Testis (tissue), 3 donors: ENCODE results near the gene RAB7A. TPM values are rescaled to one million over a fixed set of nuclear protein-coding genes. Genes with fewer than 3 reads are reported as not detected.
"Not testable (repeated sequence)": the region's sequence is repeated elsewhere in the genome, so short reads cannot be mapped to it uniquely, and the experiment has no call there.

ENCODE experiments used
- DNase-seq: peaks from one replicate; pipeline ENCODE4 v3.0.0-alpha.2; 2019
- H3K27ac ChIP-seq, 2 donors: fragments of 200-600 bp; sonication (generic); one replicate each; pipeline ENCODE4 v1.5.1; 2019
- H3K27me3 ChIP-seq: fragments of 200-600 bp; sonication (generic); one replicate; pipeline ENCODE4 v1.5.1; 2019
- H3K36me3 ChIP-seq: fragments of 200-600 bp; sonication (generic); one replicate; pipeline ENCODE4 v1.5.1; 2017; ENCODE audit warnings: low read depth; ENCODE audit errors: missing control alignments
- H3K4me1 ChIP-seq: fragments of 200-600 bp; sonication (generic); one replicate; pipeline ENCODE4 v1.5.1; 2019
- H3K4me3 ChIP-seq, 2 donors: fragments of 200-600 bp; sonication (generic); one replicate each; pipeline ENCODE4 v1.5.1; 2017 to 2019
- H3K9me3 ChIP-seq: fragments of 200-600 bp; sonication (generic); one replicate; pipeline ENCODE4 v1.5.1; 2017
- POLR2A ChIP-seq: fragments of 450-650 bp; IDR thresholded peaks from one replicate; pipeline ENCODE4 v1.6.1; 2017; ENCODE audit warnings: antibody characterized with exemption, mild to moderate bottlenecking, moderate library complexity
- WGBS, 2 donors: methylation state at CpG; one replicate each; pipeline ENCODE4 v1.1.5; 2018; 5-methylcytosine and 5-hydroxymethylcytosine counted together
- intact Hi-C: fragments of 100-400 bp; cut with DNase I; formaldehyde crosslinking; loops from one replicate; pipeline ENCODE4 v1.15.1; 2023; ENCODE audit warnings: low total_unique reads
- polyA plus RNA-seq: library from polyadenylated mRNA; stranded (reverse); fragments of 350-450 nt; fragmentation: Illumina TruSeq; extraction: RNeasy Lipid Tissue Mini Kit (QIAGEN cat#74804); gene quantifications from one replicate; pipeline ENCODE4 v1.2.3, GENCODE V29; 2014; ENCODE audit warnings: low read depth, low replicate concordance; ENCODE audit not compliant: insufficient read depth
- total RNA-seq, 2 donors: library from RNA; depleted of rRNA; stranded (reverse); fragments of >200 nt; gene quantifications; one replicate each; pipeline ENCODE4 v1.2.3, GENCODE V29; 2016
- TF ChIP-seq, protein P1 (sequence below), 3 experiments: fragments of 450-650 bp in 2 of 3; fragments of 200-600 bp in 1 of 3; sonication (generic) in 1 of 3; IDR thresholded peaks; one replicate each; pipeline ENCODE4 v1.5.1; 2016 to 2019; ENCODE audit warnings: antibody characterized with exemption in 3 of 3, mild to moderate bottlenecking in 2 of 3, moderate library complexity in 1 of 3

RAB7A gene
- total and polyA plus RNA-seq, 3 donors from 2014 or later = 148 to 152 (median 150) TPM

DNA sequence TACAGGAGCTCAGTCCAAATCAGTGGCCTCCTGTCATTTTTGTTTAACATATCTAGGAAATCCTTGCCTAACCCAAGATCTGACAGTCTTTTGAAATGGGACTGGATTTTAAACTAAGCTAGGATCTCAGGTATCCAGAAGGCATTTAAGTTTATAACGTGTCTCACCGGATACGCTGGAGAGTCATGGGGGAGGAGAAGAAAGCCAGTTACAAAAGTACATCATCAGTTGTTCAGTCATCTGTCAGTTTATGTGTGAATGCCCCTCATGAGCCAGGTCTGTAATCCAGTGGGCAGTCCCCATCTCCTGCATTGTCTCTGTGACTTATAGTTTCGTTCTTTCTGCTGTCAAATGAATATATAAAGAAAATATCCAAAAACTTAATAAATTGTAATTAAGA is 44.4 kb downstream of the RAB7A start:
- WGBS, 2 donors = 85 to 89% methylated on average over 4 of the region's 4 CpGs
- TF ChIP-seq, protein P1, sequence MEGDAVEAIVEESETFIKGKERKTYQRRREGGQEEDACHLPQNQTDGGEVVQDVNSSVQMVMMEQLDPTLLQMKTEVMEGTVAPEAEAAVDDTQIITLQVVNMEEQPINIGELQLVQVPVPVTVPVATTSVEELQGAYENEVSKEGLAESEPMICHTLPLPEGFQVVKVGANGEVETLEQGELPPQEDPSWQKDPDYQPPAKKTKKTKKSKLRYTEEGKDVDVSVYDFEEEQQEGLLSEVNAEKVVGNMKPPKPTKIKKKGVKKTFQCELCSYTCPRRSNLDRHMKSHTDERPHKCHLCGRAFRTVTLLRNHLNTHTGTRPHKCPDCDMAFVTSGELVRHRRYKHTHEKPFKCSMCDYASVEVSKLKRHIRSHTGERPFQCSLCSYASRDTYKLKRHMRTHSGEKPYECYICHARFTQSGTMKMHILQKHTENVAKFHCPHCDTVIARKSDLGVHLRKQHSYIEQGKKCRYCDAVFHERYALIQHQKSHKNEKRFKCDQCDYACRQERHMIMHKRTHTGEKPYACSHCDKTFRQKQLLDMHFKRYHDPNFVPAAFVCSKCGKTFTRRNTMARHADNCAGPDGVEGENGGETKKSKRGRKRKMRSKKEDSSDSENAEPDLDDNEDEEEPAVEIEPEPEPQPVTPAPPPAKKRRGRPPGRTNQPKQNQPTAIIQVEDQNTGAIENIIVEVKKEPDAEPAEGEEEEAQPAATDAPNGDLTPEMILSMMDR (IDR thresholded peaks at IDR 0.05) = no peak
- no peak for TF ChIP-seq POLR2A
- no peaks in the 10 kb centered on the region for H3K4me1 ChIP-seq

DNA sequence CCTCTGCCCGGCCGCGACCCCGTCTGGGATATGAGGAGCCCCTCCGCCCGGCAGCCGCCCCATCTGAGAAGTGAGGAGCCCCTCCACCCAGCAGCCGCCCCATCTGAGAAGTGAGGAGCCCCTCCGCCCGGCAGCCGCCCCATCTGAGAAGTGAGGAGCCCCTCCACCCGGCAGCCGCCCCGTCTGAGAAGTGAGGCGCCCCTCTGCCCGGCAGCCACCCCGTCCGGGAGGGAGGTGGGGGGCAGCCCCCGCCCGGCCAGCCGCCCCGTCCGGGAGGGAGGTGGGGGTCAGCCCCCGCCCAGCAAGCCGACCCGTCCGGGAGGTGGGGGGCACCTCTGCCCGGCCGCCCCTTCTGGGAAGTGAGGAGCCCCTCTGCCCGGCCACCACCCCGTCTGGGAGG is 47.2 kb downstream of the RAB7A start:
- H3K9me3 ChIP-seq, H3K27me3 ChIP-seq, H3K4me3 ChIP-seq, H3K4me1 ChIP-seq, H3K36me3 ChIP-seq, H3K27ac ChIP-seq, intact Hi-C loops, DNase-seq: not testable (repeated sequence)
- 97 to 100% methylated on average over 2 to 28 of the region's 31 CpGs for WGBS, 2 donors

More for the DNA sequence above, 44.4 kb downstream of the RAB7A start:
- no peak overlapping the region for H3K4me3 ChIP-seq
- intact Hi-C loops = no loop called here
- no peaks in the 10 kb centered on the region for H3K27me3 ChIP-seq
- H3K27ac ChIP-seq = no peak overlapping the region
- H3K36me3 ChIP-seq = no peaks in the 10 kb centered on the region
- no peak for DNase-seq
- no peaks in the 10 kb centered on the region for H3K9me3 ChIP-seq

DNA sequence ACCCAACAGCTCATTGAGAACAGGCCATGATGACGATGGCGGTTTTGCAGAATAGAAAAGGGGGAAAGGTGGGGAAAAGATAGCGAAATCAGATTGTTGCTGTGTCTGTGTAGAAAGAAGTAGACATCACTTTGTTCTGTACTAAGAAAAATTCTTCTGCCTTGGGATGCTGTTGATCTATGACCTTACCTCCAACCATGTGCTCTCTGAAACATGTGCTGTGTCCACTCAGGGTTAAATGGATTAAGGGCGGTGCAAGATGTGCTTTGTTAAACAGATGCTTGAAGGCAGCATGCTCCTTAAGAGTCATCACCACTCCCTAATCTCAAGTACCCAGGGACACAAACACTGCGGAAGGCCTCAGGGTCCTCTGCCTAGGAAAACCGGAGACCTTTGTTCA is 47.6 kb downstream of the RAB7A start:
- H3K36me3 ChIP-seq, intact Hi-C loops, H3K4me3 ChIP-seq, H3K4me1 ChIP-seq, DNase-seq, H3K9me3 ChIP-seq, H3K27me3 ChIP-seq, H3K27ac ChIP-seq: not testable (repeated sequence)
- 80 to 82% methylated on average over 3 to 6 of the region's 6 CpGs for WGBS, 2 donors

DNA sequence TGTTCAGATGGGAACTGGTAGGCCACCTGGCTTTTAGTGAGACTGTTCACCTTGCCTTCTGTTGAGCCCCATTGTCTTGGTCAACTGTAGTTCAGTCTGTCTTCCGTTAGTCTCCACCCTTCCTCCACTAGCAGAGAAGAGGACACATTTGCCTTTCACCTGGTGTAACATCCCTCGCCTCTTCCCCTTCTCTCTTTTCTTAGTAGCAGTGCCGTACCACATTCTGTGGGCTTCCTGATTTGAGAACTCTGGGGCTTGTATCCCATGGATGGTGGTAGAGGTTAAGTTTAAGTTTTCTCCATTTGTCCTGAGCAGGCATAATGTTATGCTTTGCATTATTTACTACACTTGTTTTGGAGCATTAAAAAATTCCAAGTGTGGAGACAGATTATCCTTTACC is 49.3 kb downstream of the RAB7A start:
- Histone ChIP-seq H3K27ac (no peak overlapping the region), H3K9me3 (no peaks in the 10 kb centered on the region), H3K27me3 (no peaks in the 10 kb centered on the region), H3K36me3 (no peaks in the 10 kb centered on the region), H3K4me3 (no peak overlapping the region), H3K4me1 (no peaks in the 10 kb centered on the region)
- intact Hi-C loops = no loop called here
- 84 to 98% methylated on average over 3 of the region's 3 CpGs for WGBS, 2 donors
- TF ChIP-seq, protein P1 (IDR thresholded peaks at IDR 0.05) = no peak
- TF ChIP-seq POLR2A = no peak
- DNase-seq = no peak

DNA sequence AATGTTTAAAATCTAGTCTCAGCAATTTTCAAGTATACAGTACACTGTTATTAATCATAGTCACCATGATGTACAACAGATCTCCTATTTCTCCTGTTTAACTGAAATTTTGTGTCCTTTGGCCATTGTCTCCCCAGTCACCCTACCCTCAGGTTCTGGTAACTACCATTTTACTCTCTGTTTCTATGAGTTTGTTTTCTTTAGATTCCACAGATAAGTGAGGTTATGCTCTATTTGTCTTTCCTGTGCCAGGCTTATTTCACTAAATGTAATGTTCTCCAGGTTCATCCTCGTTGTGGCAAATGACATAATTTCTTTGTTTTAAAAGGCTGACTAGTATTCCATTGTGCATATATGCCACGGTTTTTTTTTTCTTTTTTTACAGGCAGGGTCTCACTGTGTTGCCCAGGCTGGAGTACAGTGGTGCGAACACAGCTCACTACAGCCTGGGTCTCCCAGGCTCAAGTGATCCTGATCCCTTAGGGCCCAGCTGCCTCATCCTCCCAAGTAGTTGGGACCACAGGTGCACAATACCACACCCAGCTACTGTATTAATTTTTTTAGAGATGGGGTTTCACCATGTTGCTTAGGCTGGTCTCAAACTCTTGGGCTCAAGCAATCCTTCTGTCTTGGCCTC is 50.0 kb downstream of the RAB7A start:
- peaks cover 4% of the 10 kb centered on the region for H3K4me1 ChIP-seq
- no peak overlapping the region for H3K4me3 ChIP-seq
- H3K36me3 ChIP-seq = no peaks in the 10 kb centered on the region
- 88 to 91% methylated on average over 3 of the region's 3 CpGs for WGBS, 2 donors
- no peaks in the 10 kb centered on the region for H3K27me3 ChIP-seq
- no peak overlapping the region for H3K27ac ChIP-seq
- TF ChIP-seq, protein P1 (IDR thresholded peaks at IDR 0.05) = no peak
- TF ChIP-seq POLR2A = no peak
- intact Hi-C loops = no loop called here
- no peak for DNase-seq
- no peaks in the 10 kb centered on the region for H3K9me3 ChIP-seq
